Suprapubic skin (tissue), 3 donors: ENCODE results near the gene SIT1.

ENCODE experiments used
- CTCF ChIP-seq, 2 donors: fragments of 200-600 bp in 1 of 2; fragments of 450-650 bp in 1 of 2; sonication (generic) in 1 of 2; IDR thresholded peaks; one replicate each; pipeline ENCODE4 v1.5.1; 2016 to 2019; ENCODE audit warnings: antibody characterized with exemption in 2 of 2, mild to moderate bottlenecking in 1 of 2, moderate library complexity in 1 of 2
- EP300 ChIP-seq: sonication (generic); formaldehyde crosslinking; IDR thresholded peaks from one replicate; pipeline ENCODE4 v1.6.1; 2017; ENCODE audit warnings: antibody characterized with exemption
- POLR2A ChIP-seq, 2 donors: fragments of 450-650 bp; IDR thresholded peaks; one replicate each; pipeline ENCODE4 v1.6.1; 2017; ENCODE audit warnings: antibody characterized with exemption in 2 of 2, mild to moderate bottlenecking in 2 of 2, moderate library complexity in 2 of 2

- TF ChIP-seq CTCF (IDR thresholded peaks at IDR 0.05) (no peak), EP300 (no peak), POLR2A (IDR thresholded peaks at IDR 0.05) (no peak)
Measured at GRCh38 chr9:35629597-35629996, 21.1 kb downstream of the SIT1 start.
